ENCODE measurements around the gene LDHD. TPM values are rescaled to one million over a fixed set of nuclear protein-coding genes. Genes with fewer than 3 reads are reported as not detected.

Gene LDHD
- total and polyA plus RNA-seq, 9 of the 15 experiments (the other 6 are each of a cell fraction or from before 2014, with no cell fraction given): 0.19 to 0.86 (median 0.54) TPM; not detected in 3

DNA sequence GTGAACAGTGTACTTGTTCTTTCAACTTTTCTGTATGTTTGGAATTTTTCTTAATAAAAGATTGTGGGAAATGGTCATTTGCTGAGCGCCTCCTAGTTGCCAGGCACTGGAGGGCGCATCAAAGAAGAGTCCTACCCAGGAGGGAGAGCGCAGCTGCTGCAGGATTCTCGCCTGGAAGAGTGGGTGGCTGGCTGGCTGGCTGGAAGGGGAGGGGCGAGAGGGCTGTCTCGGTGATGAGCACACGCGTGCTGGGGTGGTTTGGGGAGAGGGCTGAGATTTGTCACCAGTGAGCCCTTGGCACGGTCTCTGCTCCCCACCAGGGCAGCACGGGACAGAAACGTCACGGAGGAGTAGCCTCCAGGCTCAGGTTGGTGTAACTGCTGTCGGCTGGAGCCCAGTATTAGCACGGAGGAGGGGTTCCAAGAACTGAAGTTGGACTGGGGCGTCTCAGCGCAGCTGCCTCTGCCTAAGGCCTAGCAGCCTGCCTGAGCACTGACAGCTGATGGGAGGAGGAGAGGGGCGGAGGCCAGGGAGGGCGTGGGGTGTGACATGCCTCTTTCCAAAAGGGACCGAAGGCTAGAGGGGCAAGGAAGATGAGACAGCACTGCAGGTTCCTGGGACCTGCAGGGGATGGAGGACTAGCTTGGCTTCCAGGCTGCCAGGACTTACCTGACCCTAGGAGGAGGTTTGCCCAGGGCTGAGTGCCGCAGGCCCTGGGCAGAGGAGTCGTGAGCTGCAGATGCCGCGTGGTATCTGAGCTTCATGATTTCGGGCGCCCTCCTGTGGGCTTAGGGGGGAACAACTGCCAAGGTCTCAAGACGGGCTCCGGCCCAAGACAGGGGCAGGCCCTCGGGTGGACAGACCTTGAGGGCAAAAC, 5.7 kb downstream of the LDHD start (continued):
- TF ChIP-seq CREB3 (tag; conservative IDR thresholded peaks at IDR 0.05; ENCODE audit: low read depth) (no peak), STAT5A (IDR thresholded peaks at IDR 0.05; ENCODE audit: borderline replicate concordance, low read length) (no peak), BCL6 (CRISPR knock-in tag; IDR thresholded peaks at IDR 0.05) (no peak), LARP7 (IDR thresholded peaks at IDR 0.05) (0 out of 2 replicates have a peak, but pooled peaks have one; percentile 44), FOXK1 (CRISPR knock-in tag; IDR thresholded peaks at IDR 0.05; ENCODE audit: borderline replicate concordance) (no peak), MIER1 (IDR thresholded peaks at IDR 0.05; ENCODE audit: low read depth) (no peak), CHD2 (IDR thresholded peaks at IDR 0.05; ENCODE audit: low read depth, low read length) (no peak), ZNF76 (CRISPR knock-in tag; IDR thresholded peaks at IDR 0.05; ENCODE audit: borderline replicate concordance) (no peak), NR2C2 (CRISPR knock-in tag; IDR thresholded peaks at IDR 0.05) (0 out of 2 replicates have a peak, but pooled peaks have one; percentile 24), NR2C2 (tag; IDR thresholded peaks at IDR 0.05) (no peak), RBM39 (optimal IDR thresholded peaks at IDR 0.05; ENCODE audit: low read depth, low read length) (peak; percentile 39), BRD9 (IDR thresholded peaks at IDR 0.05; ENCODE audit: low read depth, partially characterized antibody) (no peak), BHLHE40 (IDR thresholded peaks at IDR 0.05; ENCODE audit: low read length) (peak; percentile 51), COPS2 (conservative IDR thresholded peaks at IDR 0.05) (no peak), FOXA1 (IDR thresholded peaks at IDR 0.05; ENCODE audit: borderline replicate concordance) (no peak), L3MBTL2 (IDR thresholded peaks at IDR 0.05) (peak; percentile 95), EP400 (IDR thresholded peaks at IDR 0.05) (peak; percentile 83), POLR2B (IDR thresholded peaks at IDR 0.05; ENCODE audit: low read depth, partially characterized antibody) (peak; percentile 28), ZNF384 (IDR thresholded peaks at IDR 0.05; ENCODE audit: low read depth, low read length) (peak; percentile 53), NFXL1 (CRISPR knock-in tag; IDR thresholded peaks at IDR 0.05) (no peak), DPF2 (IDR thresholded peaks at IDR 0.05) (peak; percentile 53; the same call in 1 of the 2 replicates), GTF2A2 (tag; IDR thresholded peaks at IDR 0.05) (no peak), CHCHD3 (CRISPR knock-in tag; IDR thresholded peaks at IDR 0.05) (no peak), RCOR1 (IDR thresholded peaks at IDR 0.05; ENCODE audit: borderline replicate concordance in 1 of 2, low read depth in 2 of 2, low read length in 2 of 2) (peak in 1 of 2 experiments; percentile 4; a peak in 1 of 4 replicates), ARID3A (IDR thresholded peaks at IDR 0.05; ENCODE audit: borderline replicate concordance, low read depth, low read length) (0 out of 2 replicates have a peak, but pooled peaks have one; percentile 27), BCOR (IDR thresholded peaks at IDR 0.05) (no peak; the same call in 1 of the 2 replicates), CTBP1 (IDR thresholded peaks at IDR 0.05; ENCODE audit: borderline replicate concordance) (peak; percentile 94)
- TF ChIP-seq, protein P1, sequence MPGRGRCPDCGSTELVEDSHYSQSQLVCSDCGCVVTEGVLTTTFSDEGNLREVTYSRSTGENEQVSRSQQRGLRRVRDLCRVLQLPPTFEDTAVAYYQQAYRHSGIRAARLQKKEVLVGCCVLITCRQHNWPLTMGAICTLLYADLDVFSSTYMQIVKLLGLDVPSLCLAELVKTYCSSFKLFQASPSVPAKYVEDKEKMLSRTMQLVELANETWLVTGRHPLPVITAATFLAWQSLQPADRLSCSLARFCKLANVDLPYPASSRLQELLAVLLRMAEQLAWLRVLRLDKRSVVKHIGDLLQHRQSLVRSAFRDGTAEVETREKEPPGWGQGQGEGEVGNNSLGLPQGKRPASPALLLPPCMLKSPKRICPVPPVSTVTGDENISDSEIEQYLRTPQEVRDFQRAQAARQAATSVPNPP (IDR thresholded peaks at IDR 0.05; ENCODE audit: borderline replicate concordance, insufficient read depth, insufficient read length): no peak
